ENCODE measurements around the gene PCK2. TPM values are rescaled to one million over a fixed set of nuclear protein-coding genes. Genes with fewer than 3 reads are reported as not detected.

Gene PCK2
- total and polyA plus RNA-seq, 2 of the 13 experiments (the other 11 are each of a cell fraction or from before 2014, with no cell fraction given), result 129 to 272 TPM

GRCh38 chr14:24130717-24131548, 36.8 kb downstream of the PCK2 start (continued):
- no peak for TF ChIP-seq TEAD3 (CRISPR knock-in tag; optimal IDR thresholded peaks at IDR 0.05; ENCODE audit: borderline replicate concordance)
- TF ChIP-seq KLF12 (CRISPR knock-in tag; IDR thresholded peaks at IDR 0.05; ENCODE audit: borderline replicate concordance), result no peak
- TF ChIP-seq RBFOX2 (IDR thresholded peaks at IDR 0.05; ENCODE audit: low read depth, low read length), result no peak
- no peak for TF ChIP-seq DBP (CRISPR knock-in tag; IDR thresholded peaks at IDR 0.05; ENCODE audit: not compliant biosample characterization)
- TF ChIP-seq POGK (CRISPR knock-in tag; conservative IDR thresholded peaks at IDR 0.05), result peak; percentile 76
- no peak for TF ChIP-seq RNF2 (conservative IDR thresholded peaks at IDR 0.05; ENCODE audit: low read depth)
- no peak for TF ChIP-seq MIER2 (CRISPR knock-in tag; IDR thresholded peaks at IDR 0.05)
- TF ChIP-seq PAX8 (CRISPR knock-in tag; IDR thresholded peaks at IDR 0.05; ENCODE audit: borderline replicate concordance), result no peak
- TF ChIP-seq ZNF629 (CRISPR knock-in tag; conservative IDR thresholded peaks at IDR 0.05), result no peak
- peak; percentile 90 for TF ChIP-seq ZNF572 (CRISPR knock-in tag; IDR thresholded peaks at IDR 0.05)
- TF ChIP-seq PAF1 (CRISPR knock-in tag; IDR thresholded peaks at IDR 0.05), result no peak
- TF ChIP-seq ZBTB46 (CRISPR knock-in tag; IDR thresholded peaks at IDR 0.05; ENCODE audit: borderline replicate concordance), result no peak
- TF ChIP-seq U2AF2 (IDR thresholded peaks at IDR 0.05; ENCODE audit: low read depth, low read length), result no peak
- TF ChIP-seq ZNF704 (CRISPR knock-in tag; IDR thresholded peaks at IDR 0.05; ENCODE audit: borderline replicate concordance), result no peak
- TF ChIP-seq SAP130 (CRISPR knock-in tag; IDR thresholded peaks at IDR 0.05; ENCODE audit: low read depth), result peak; percentile 95
- no peak for TF ChIP-seq TEAD2 (CRISPR knock-in tag; IDR thresholded peaks at IDR 0.05)
- no peak for TF ChIP-seq LRRFIP1 (CRISPR knock-in tag; conservative IDR thresholded peaks at IDR 0.05)
- no peak for TF ChIP-seq ZNF235 (CRISPR knock-in tag; IDR thresholded peaks at IDR 0.05; ENCODE audit: borderline replicate concordance)
- no peak for TF ChIP-seq TEF (CRISPR knock-in tag; IDR thresholded peaks at IDR 0.05)
- TF ChIP-seq TBL1XR1 (IDR thresholded peaks at IDR 0.05; ENCODE audit: borderline replicate concordance, low read length, partially characterized antibody), result no peak
- no peak for TF ChIP-seq ARID2 (CRISPR knock-in tag; IDR thresholded peaks at IDR 0.05; ENCODE audit: borderline replicate concordance)
